Measurements from ENCODE around the gene EIF6. TPM values are rescaled to one million over a fixed set of nuclear protein-coding genes. Genes with fewer than 3 reads are reported as not detected.
"Not testable (repeated sequence)": the region's sequence is repeated elsewhere in the genome, so short reads cannot be mapped to it uniquely, and the experiment has no call there.

EIF6 gene
- polyA plus RNA-seq, 3 donors, result 94.3 to 222 (median 190) TPM

DNA sequence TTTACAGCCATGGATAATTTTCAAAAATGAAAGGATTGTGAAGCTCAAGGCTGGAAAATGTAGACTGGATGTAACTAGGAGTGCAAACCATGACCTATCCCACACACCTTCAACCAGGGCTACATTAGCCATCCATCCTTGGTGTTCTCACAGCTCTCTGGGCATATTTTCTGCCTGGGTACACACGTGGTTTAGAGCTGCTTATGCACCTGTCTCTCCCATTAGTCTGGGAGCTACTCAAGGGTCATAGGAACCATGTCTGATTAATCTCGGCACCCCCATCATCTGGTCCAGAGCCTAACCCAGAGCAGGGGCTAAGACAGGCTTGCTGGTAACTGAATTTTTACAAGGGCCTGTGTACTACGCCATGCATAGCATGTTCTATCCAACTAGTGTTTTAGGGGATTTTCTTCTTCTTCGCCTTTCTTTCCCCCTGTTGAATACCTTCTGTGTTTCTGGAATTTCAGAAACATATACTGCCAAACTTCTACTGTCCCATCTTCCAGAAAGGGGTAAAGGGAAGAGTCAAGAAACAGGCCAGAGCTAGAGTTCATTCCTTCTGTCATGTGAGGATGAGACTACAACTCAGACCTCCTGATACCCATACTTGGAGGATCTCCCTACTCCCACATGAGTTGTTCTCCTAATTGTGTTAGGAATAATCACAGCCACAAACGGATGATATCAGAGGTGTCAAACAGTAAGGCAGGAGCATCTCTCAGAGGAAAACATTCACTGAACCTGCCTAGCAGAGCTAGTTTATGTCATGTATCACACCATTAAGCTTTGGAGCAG is 33.0 kb upstream of the EIF6 start:
- H3K9me3 ChIP-seq (replicated peaks in 1 of 2; ENCODE audit: control insufficient read depth in 1 of 2, insufficient read depth in 1 of 2, low read length in 2 of 2), result no peaks in the 10 kb centered on the region
- peaks cover 16 to 19% of the 10 kb centered on the region in 2 donors for H3K36me3 Mint-ChIP-seq
- intact Hi-C loops (cut with micrococcal nuclease), result no loop called here
- TF ChIP-seq, protein P1, sequence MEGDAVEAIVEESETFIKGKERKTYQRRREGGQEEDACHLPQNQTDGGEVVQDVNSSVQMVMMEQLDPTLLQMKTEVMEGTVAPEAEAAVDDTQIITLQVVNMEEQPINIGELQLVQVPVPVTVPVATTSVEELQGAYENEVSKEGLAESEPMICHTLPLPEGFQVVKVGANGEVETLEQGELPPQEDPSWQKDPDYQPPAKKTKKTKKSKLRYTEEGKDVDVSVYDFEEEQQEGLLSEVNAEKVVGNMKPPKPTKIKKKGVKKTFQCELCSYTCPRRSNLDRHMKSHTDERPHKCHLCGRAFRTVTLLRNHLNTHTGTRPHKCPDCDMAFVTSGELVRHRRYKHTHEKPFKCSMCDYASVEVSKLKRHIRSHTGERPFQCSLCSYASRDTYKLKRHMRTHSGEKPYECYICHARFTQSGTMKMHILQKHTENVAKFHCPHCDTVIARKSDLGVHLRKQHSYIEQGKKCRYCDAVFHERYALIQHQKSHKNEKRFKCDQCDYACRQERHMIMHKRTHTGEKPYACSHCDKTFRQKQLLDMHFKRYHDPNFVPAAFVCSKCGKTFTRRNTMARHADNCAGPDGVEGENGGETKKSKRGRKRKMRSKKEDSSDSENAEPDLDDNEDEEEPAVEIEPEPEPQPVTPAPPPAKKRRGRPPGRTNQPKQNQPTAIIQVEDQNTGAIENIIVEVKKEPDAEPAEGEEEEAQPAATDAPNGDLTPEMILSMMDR (IDR thresholded peaks at IDR 0.05), result no peak
- H3K9me3 Mint-ChIP-seq, result no peaks in the 10 kb centered on the region
- no peak overlapping the region for H3K9ac ChIP-seq (ENCODE audit: insufficient read depth, low read length, poor library complexity, severe bottlenecking)
- H3K4me1 Mint-ChIP-seq, result peaks cover 10% of the 10 kb centered on the region
- no peak for DNase-seq
- no peak overlapping the region for H3K4me3 ChIP-seq (replicated peaks in 1 of 3; ENCODE audit: low read depth in 2 of 3, low read length in 3 of 3)
- no peak overlapping the region for H3K4me2 ChIP-seq (replicated peaks; ENCODE audit: extremely low read depth, low read length, poor library complexity, severe bottlenecking)
- no peaks in the 10 kb centered on the region for H4K20me1 ChIP-seq (ENCODE audit: insufficient read depth, low read length)
- peaks cover 0 to 20% of the 10 kb centered on the region in 2 donors for H3K36me3 ChIP-seq (replicated peaks in 1 of 2; ENCODE audit: control insufficient read depth in 1 of 2, insufficient read depth in 2 of 2, low read length in 2 of 2)
- H3K27me3 Mint-ChIP-seq (ENCODE audit: low read depth in 3 of 3), result no peaks in the 10 kb centered on the region
- no peak overlapping the region for H3K4me3 Mint-ChIP-seq
- WGBS (ENCODE audit: insufficient coverage), result 93% methylated on average over 2 of the region's 5 CpGs
- no peaks in the 10 kb centered on the region for H3K4me1 ChIP-seq (ENCODE audit: control insufficient read depth in 1 of 2, insufficient read depth in 2 of 2, low read length in 2 of 2)
- no peak overlapping the region for H3K27ac Mint-ChIP-seq
- no peak overlapping the region for H2AFZ ChIP-seq (ENCODE audit: insufficient read depth, low read depth, low read length, poor library complexity, severe bottlenecking)
- H3K27me3 ChIP-seq (ENCODE audit: control insufficient read depth in 2 of 2, insufficient read depth in 2 of 2, low read length in 2 of 2), result no peaks in the 10 kb centered on the region
- no peaks in the 10 kb centered on the region for H3K79me2 ChIP-seq (ENCODE audit: insufficient read depth, low read length)
- H3K27ac ChIP-seq (ENCODE audit: low read depth in 1 of 2, low read length in 2 of 2), result no peak overlapping the region

DNA sequence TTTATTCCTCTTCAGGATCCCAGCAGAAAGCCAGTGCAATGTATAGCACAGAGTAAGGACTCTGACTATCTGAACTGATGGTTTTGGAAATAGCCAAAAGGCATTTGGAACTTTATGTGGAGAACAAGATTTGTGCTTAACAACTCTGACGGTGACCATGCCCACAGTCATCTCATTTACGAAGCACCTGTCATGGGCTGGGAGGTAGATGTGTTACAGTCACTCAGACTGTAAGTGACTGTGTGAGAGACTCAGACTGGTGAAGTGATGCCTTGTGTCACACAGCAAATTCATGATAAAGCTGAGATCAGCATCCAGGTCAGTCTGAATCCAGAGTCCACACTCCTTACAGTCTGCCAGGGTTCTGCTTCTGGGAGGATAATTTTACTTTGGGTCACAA is 31.5 kb upstream of the EIF6 start:
- peak overlapping the region in 1 of 7 donors; percentile 10 for H3K27ac Mint-ChIP-seq
- no peaks in the 10 kb centered on the region for H3K4me1 ChIP-seq (ENCODE audit: control insufficient read depth in 1 of 2, insufficient read depth in 2 of 2, low read length in 2 of 2)
- H3K36me3 ChIP-seq (replicated peaks in 1 of 2; ENCODE audit: control insufficient read depth in 1 of 2, insufficient read depth in 2 of 2, low read length in 2 of 2), result peaks cover 2 to 24% of the 10 kb centered on the region in 2 donors
- H3K4me3 ChIP-seq (replicated peaks in 1 of 3; ENCODE audit: low read depth in 2 of 3, low read length in 3 of 3), result no peak overlapping the region
- H3K36me3 Mint-ChIP-seq, result peaks cover 22 to 27% of the 10 kb centered on the region in 2 donors
- no peak for DNase-seq
- no peak overlapping the region for H3K4me3 Mint-ChIP-seq
- no peak overlapping the region for H3K9ac ChIP-seq (ENCODE audit: insufficient read depth, low read length, poor library complexity, severe bottlenecking)
- H3K9me3 Mint-ChIP-seq, result no peaks in the 10 kb centered on the region
- WGBS (ENCODE audit: insufficient coverage), result 100% methylated on average over 2 of the region's 2 CpGs
- peak overlapping the region in 1 of 2 donors; percentile 21 for H3K27ac ChIP-seq (ENCODE audit: low read depth in 1 of 2, low read length in 2 of 2)
- intact Hi-C loops (cut with micrococcal nuclease), result no loop called here
- no peaks in the 10 kb centered on the region for H4K20me1 ChIP-seq (ENCODE audit: insufficient read depth, low read length)
- no peaks in the 10 kb centered on the region for H3K9me3 ChIP-seq (replicated peaks in 1 of 2; ENCODE audit: control insufficient read depth in 1 of 2, insufficient read depth in 1 of 2, low read length in 2 of 2)
- no peak overlapping the region for H3K4me2 ChIP-seq (replicated peaks; ENCODE audit: extremely low read depth, low read length, poor library complexity, severe bottlenecking)
- peaks cover 0 to under 1% (median 0%) of the 10 kb centered on the region in 3 donors for H3K27me3 Mint-ChIP-seq (ENCODE audit: low read depth in 3 of 3)
- peaks cover 15% of the 10 kb centered on the region for H3K4me1 Mint-ChIP-seq
- TF ChIP-seq, protein P1 (IDR thresholded peaks at IDR 0.05), result no peak
- no peaks in the 10 kb centered on the region for H3K27me3 ChIP-seq (ENCODE audit: control insufficient read depth in 2 of 2, insufficient read depth in 2 of 2, low read length in 2 of 2)
- no peaks in the 10 kb centered on the region for H3K79me2 ChIP-seq (ENCODE audit: insufficient read depth, low read length)
- no peak overlapping the region for H2AFZ ChIP-seq (ENCODE audit: insufficient read depth, low read depth, low read length, poor library complexity, severe bottlenecking)

DNA sequence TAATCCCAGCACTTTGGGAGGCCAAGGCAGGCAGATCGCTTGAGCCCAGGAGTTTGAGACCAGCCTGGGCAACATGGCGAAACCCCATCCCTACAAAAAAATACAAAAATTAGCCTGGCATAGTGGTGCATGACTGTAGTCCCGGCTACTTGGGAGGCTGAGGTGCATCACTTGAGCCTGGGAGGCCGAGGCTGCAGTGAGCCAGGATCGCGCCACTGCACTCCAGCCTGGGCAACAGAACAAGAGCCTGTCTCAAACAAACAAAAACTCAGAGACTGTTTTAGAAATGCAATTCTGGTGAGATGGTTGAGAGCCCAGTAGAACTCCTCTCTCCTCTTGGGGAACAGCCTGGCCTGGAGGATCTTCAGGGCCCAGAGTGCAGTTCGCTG is 31.1 kb upstream of the EIF6 start:
- Mint-ChIP-seq H3K36me3 (peaks cover 26% of the 10 kb centered on the region in 2 donors), H3K4me1 (peaks cover 15% of the 10 kb centered on the region), H3K27ac (peak overlapping the region in 1 of 7 donors; percentile 10)
- DNase-seq; H3K27me3 Mint-ChIP-seq (ENCODE audit: low read depth in 3 of 3); H3K27me3 ChIP-seq (ENCODE audit: control insufficient read depth in 2 of 2, insufficient read depth in 2 of 2, low read length in 2 of 2); H3K4me3 Mint-ChIP-seq; intact Hi-C loops (cut with micrococcal nuclease); H3K9ac ChIP-seq (ENCODE audit: insufficient read depth, low read length, poor library complexity, severe bottlenecking); H3K4me2 ChIP-seq (replicated peaks; ENCODE audit: extremely low read depth, low read length, poor library complexity, severe bottlenecking); H3K79me2 ChIP-seq (ENCODE audit: insufficient read depth, low read length); H3K27ac ChIP-seq (ENCODE audit: low read depth in 1 of 2, low read length in 2 of 2); H4K20me1 ChIP-seq (ENCODE audit: insufficient read depth, low read length); H3K9me3 Mint-ChIP-seq; H2AFZ ChIP-seq (ENCODE audit: insufficient read depth, low read depth, low read length, poor library complexity, severe bottlenecking); H3K4me1 ChIP-seq (ENCODE audit: control insufficient read depth in 1 of 2, insufficient read depth in 2 of 2, low read length in 2 of 2); H3K9me3 ChIP-seq (replicated peaks in 1 of 2; ENCODE audit: control insufficient read depth in 1 of 2, insufficient read depth in 1 of 2, low read length in 2 of 2); H3K4me3 ChIP-seq (replicated peaks in 1 of 3; ENCODE audit: low read depth in 2 of 3, low read length in 3 of 3): not testable (repeated sequence)
- peaks cover 2 to 27% of the 10 kb centered on the region in 2 donors for H3K36me3 ChIP-seq (replicated peaks in 1 of 2; ENCODE audit: control insufficient read depth in 1 of 2, insufficient read depth in 2 of 2, low read length in 2 of 2)
- WGBS (ENCODE audit: insufficient coverage), result 94% methylated on average over 7 of the region's 7 CpGs
